ENCODE measurements around the gene MROH7. TPM values are rescaled to one million over a fixed set of nuclear protein-coding genes. Genes with fewer than 3 reads are reported as not detected.

Gene MROH7
- total RNA-seq, 2 experiments from 2014 or later = 0.14 to 0.19 TPM

DNA sequence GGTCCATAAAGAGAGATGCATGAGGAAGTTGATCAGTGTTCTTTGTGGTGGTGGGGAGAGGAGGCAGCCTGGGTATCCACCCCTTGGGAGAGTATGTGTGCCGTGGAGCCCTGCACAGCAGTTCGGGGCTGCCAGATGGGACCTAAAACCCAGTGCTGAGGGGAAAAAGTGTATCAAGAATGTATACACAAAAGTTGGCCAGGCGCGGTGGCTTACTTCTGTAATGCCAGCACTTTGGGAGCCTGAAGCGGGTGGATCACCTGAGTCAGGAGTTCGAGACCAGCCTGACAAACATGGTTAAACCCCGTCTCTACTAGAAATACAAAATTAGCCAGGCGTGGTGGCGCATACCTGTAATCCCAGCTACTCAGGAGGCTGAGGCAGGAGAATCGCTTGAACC is 70.0 kb downstream of the MROH7 start:
- peaks cover 15% of the 10 kb centered on the region for H3K4me1 ChIP-seq (ENCODE audit: insufficient read depth, low read length)
- intact Hi-C loops (cut with DNase I, micrococcal nuclease) = loop anchor here in 1 of 2 experiments (10.0 kb wide), 2 partner anchors 767 to 1387 kb away; partner anchors contain the start of genes IFT25, LRP8 and LRRC42
- H3K27me3 ChIP-seq (ENCODE audit: control insufficient read depth in 1 of 2, insufficient read depth in 2 of 2, low read length in 2 of 2) = no peaks in the 10 kb centered on the region
- H3K27ac ChIP-seq (ENCODE audit: low read depth in 1 of 2, low read length in 2 of 2) = no peak overlapping the region
- no peaks in the 10 kb centered on the region for H3K9me3 Mint-ChIP-seq
- TF ChIP-seq, protein P1, sequence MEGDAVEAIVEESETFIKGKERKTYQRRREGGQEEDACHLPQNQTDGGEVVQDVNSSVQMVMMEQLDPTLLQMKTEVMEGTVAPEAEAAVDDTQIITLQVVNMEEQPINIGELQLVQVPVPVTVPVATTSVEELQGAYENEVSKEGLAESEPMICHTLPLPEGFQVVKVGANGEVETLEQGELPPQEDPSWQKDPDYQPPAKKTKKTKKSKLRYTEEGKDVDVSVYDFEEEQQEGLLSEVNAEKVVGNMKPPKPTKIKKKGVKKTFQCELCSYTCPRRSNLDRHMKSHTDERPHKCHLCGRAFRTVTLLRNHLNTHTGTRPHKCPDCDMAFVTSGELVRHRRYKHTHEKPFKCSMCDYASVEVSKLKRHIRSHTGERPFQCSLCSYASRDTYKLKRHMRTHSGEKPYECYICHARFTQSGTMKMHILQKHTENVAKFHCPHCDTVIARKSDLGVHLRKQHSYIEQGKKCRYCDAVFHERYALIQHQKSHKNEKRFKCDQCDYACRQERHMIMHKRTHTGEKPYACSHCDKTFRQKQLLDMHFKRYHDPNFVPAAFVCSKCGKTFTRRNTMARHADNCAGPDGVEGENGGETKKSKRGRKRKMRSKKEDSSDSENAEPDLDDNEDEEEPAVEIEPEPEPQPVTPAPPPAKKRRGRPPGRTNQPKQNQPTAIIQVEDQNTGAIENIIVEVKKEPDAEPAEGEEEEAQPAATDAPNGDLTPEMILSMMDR (IDR thresholded peaks at IDR 0.05) = no peak
- no peaks in the 10 kb centered on the region for H3K36me3 ChIP-seq (ENCODE audit: insufficient read depth, low read length)
- POLR2A ChIA-PET = no interaction called here
- ATAC-seq (ENCODE audit: poor library complexity) (no peak), DNase-seq (no peak)
- H3K27me3 Mint-ChIP-seq = peaks cover 13% of the 10 kb centered on the region
- H3K4me3 Mint-ChIP-seq = no peak overlapping the region
- no peak overlapping the region for H3K4me3 ChIP-seq (ENCODE audit: low read length)
- no peak overlapping the region for H3K27ac Mint-ChIP-seq
- H3K36me3 Mint-ChIP-seq (ENCODE audit: low read depth) = peaks cover 8% of the 10 kb centered on the region
- CTCF ChIA-PET = no interaction called here
- no peaks in the 10 kb centered on the region for H3K9me3 ChIP-seq (ENCODE audit: control insufficient read depth in 1 of 2, insufficient read depth in 1 of 2, low read length in 2 of 2)
- H3K4me1 Mint-ChIP-seq (ENCODE audit: low read depth) = peaks cover 19% of the 10 kb centered on the region

DNA sequence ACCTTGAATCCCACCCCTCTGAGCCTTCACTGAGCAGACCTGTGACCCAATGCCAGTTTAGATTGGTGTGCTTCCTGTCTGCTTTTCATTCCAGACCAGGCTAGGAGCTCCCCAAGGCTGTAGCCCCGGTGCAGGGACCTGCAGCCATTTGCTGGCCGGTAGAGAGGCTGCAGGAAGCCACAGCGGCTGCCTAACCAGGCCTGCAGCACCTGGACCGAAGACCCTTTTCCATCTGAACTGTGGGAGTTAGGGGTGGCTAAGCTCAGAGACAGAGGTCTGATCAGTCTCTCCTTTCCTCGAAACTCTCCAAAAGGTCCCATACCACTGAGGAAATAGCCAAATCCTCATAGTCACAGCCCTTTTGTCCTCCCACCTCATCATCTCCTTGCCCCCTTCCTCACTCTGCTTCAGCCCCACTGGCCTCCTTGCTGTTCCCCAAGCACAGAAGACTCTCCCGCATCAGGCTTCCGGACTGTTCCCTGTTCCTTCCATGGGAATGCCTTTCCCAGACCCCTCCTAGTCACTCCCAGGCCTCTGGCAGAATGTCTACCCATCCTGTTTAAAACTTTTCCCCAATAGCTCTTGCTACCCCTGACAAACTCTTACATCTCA is 73.4 kb downstream of the MROH7 start:
- H3K27me3 Mint-ChIP-seq = no peaks in the 10 kb centered on the region
- peaks cover 40% of the 10 kb centered on the region for H3K4me1 Mint-ChIP-seq (ENCODE audit: low read depth)
- Histone ChIP-seq H3K9me3 (ENCODE audit: control insufficient read depth in 1 of 2, insufficient read depth in 1 of 2, low read length in 2 of 2) (no peaks in the 10 kb centered on the region), H3K4me3 (ENCODE audit: low read length) (peak overlapping the region; percentile 87), H3K27ac (ENCODE audit: low read depth in 1 of 2, low read length in 2 of 2) (peak overlapping the region in 1 of 2 donors; percentile 43), H3K27me3 (ENCODE audit: control insufficient read depth in 1 of 2, insufficient read depth in 2 of 2, low read length in 2 of 2) (no peaks in the 10 kb centered on the region), H3K4me1 (ENCODE audit: insufficient read depth, low read length) (peaks cover 18% of the 10 kb centered on the region), H3K36me3 (ENCODE audit: insufficient read depth, low read length) (peaks cover 11% of the 10 kb centered on the region)
- H3K4me3 Mint-ChIP-seq = peak overlapping the region; percentile 93
- intact Hi-C loops (cut with DNase I, micrococcal nuclease) = loop anchor here (1.0 to 10.0 kb wide), 9 partner anchors 49 to 1390 kb away; partner anchors contain the start of genes CYB5RL (in 1 of the 2), IFT25 (in 1 of the 2), LRP8 (in 1 of the 2) and LRRC42 (in 1 of the 2)
- peak in 1 of 14 experiments; percentile 3 for DNase-seq
- ATAC-seq (ENCODE audit: poor library complexity) = no peak
- TF ChIP-seq, protein P1 (IDR thresholded peaks at IDR 0.05) = no peak
- CTCF ChIA-PET = interaction anchor here (1.0 to 1.6 kb wide), 2 partner anchors 10 to 87 kb away, joined by 3 to 5 read pairs; no protein-coding TSS in a partner anchor
- H3K36me3 Mint-ChIP-seq (ENCODE audit: low read depth) = peaks cover 33% of the 10 kb centered on the region
- no peaks in the 10 kb centered on the region for H3K9me3 Mint-ChIP-seq
- H3K27ac Mint-ChIP-seq = peak overlapping the region; percentile 74
- POLR2A ChIA-PET = interaction anchor here (1.0 to 2.3 kb wide), 6 partner anchors 10 to 769 kb away, joined by 4 to 16 read pairs (median 4); partner anchors contain the start of genes IFT25, LRRC42, TCEANC2 and TMEM59

DNA sequence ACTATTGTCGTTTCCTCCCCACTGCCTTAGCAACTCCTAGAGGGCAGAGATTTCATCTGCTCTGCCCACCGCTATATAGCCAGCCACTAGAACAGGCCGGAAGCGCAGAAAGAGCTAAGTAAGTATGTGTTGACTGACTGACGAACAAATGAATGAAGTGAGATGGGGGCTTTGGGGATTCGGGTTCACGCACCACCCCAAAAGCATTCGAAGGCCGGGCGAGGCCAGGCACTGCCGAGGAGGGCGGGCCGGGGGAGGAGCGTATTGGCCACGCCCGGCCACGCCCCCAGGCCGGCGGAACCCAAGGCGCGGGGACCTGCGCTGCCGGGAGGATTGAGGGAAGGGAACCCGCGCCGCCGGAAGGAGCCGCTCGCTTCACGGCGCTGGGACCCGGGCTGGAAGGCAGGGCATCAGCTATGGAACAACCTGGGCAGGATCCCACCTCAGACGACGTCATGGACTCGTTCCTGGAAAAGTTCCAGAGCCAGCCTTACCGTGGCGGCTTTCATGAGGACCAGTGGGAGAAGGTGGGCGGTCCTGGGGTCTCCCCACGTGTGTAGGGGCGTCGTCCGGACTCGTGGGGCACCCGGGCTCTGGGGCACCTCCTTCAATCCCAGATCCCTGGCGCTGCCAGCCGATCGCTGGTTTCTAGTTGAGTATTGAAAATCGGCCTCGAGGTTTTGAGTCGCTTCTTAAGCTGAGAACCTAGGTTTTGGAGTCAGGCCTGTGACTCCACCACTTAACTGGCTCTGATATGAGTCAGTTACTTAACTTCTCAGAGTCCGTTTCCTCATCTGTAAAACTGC is 74.1 kb downstream of the MROH7 start, which contains the start of gene TTC4:
Gene TTC4, plus strand, starts transcription at position 369 of the 806 bp plus-strand sequence. Its CDS starts 48 bp downstream, at position 417.
- Histone ChIP-seq H3K27me3 (ENCODE audit: control insufficient read depth in 1 of 2, insufficient read depth in 2 of 2, low read length in 2 of 2) (no peaks in the 10 kb centered on the region), H3K4me3 (ENCODE audit: low read length) (peak within 1 kb of the TSS; percentile 87), H3K9me3 (ENCODE audit: control insufficient read depth in 1 of 2, insufficient read depth in 1 of 2, low read length in 2 of 2) (no peaks in the 10 kb centered on the region), H3K4me1 (ENCODE audit: insufficient read depth, low read length) (peaks cover 18% of the 10 kb centered on the region), H3K36me3 (ENCODE audit: insufficient read depth, low read length) (peaks cover 11% of the 10 kb centered on the region), H3K27ac (ENCODE audit: low read depth in 1 of 2, low read length in 2 of 2) (peak within 1 kb of the TSS; percentile 43 to 71)
- intact Hi-C loops (cut with DNase I, micrococcal nuclease) = loop anchor here (1.0 to 10.0 kb wide), 10 partner anchors 48 to 1391 kb away; partner anchors contain the start of genes CYB5RL (in 1 of the 2), IFT25 (in 1 of the 2), LRP8 (in 1 of the 2) and LRRC42 (in 1 of the 2)
- peaks cover 40% of the 10 kb centered on the region for H3K4me1 Mint-ChIP-seq (ENCODE audit: low read depth)
- H3K27ac Mint-ChIP-seq = peak within 1 kb of the TSS; percentile 74
- H3K36me3 Mint-ChIP-seq (ENCODE audit: low read depth) = peaks cover 36% of the 10 kb centered on the region
- peak within 1 kb of the TSS; percentile 93 for H3K4me3 Mint-ChIP-seq
- no peaks in the 10 kb centered on the region for H3K27me3 Mint-ChIP-seq
- ATAC-seq (ENCODE audit: poor library complexity) = peak; percentile 97
- no peaks in the 10 kb centered on the region for H3K9me3 Mint-ChIP-seq
- TF ChIP-seq, protein P1 (IDR thresholded peaks at IDR 0.05) = no peak
- DNase-seq = peak; percentile 67 to 93 (median 81)
- ChIA-PET CTCF (interaction anchor here (0.9 to 1.6 kb wide), 2 partner anchors 86 to 756 kb away, joined by 3 to 5 read pairs; no protein-coding TSS in a partner anchor), POLR2A (interaction anchor here (1.0 to 2.3 kb wide), 7 partner anchors 9 to 770 kb away, joined by 4 to 16 read pairs (median 5); partner anchors contain the start of genes IFT25, LRRC42, TCEANC2 and TMEM59)
